Measurements from ENCODE around the gene ROPN1B. TPM values are rescaled to one million over a fixed set of nuclear protein-coding genes. Genes with fewer than 3 reads are reported as not detected.
"Not testable (repeated sequence)": the region's sequence is repeated elsewhere in the genome, so short reads cannot be mapped to it uniquely, and the experiment has no call there.

ROPN1B gene
- total and polyA plus RNA-seq, 2 of the 8 experiments (the other 6 are each of a cell fraction or from before 2014, with no cell fraction given): 0.30 TPM; not detected in 1

GRCh38 chr3:125975245-125976002 is 6.4 kb downstream of the ROPN1B start:
- H4K91ac ChIP-seq (replicated peaks; ENCODE audit: insufficient read length, low read length); H3K14ac ChIP-seq (ENCODE audit: insufficient read length); H3K36me3 ChIP-seq (ENCODE audit: control insufficient read depth in 2 of 4, insufficient read depth in 4 of 4, low read length in 3 of 4); H2BK120ac ChIP-seq (replicated peaks; ENCODE audit: low read depth, low read length); H2AK5ac ChIP-seq (ENCODE audit: low read depth, low read length); H3K9me3 ChIP-seq (ENCODE audit: insufficient read depth in 2 of 2, low read depth in 1 of 2, low read length in 1 of 2); H3K56ac ChIP-seq (replicated peaks; ENCODE audit: insufficient read length, low read depth, low read length); POLR2A ChIA-PET (ENCODE audit: partially characterized antibody); H4K5ac ChIP-seq (ENCODE audit: insufficient read length, low read depth, low read length); H3K23ac ChIP-seq (ENCODE audit: insufficient read length); H3K9ac ChIP-seq (replicated peaks in 1 of 4; ENCODE audit: extremely low read depth in 1 of 4, low read depth in 3 of 4, low read length in 3 of 4); H3K4me3 ChIP-seq (ENCODE audit: extremely low read depth in 1 of 4, insufficient read depth in 2 of 4, low read depth in 3 of 4, low read length in 4 of 4); H4K8ac ChIP-seq (ENCODE audit: extremely low read depth, insufficient read depth, low read length); H3K18ac ChIP-seq (ENCODE audit: extremely low read depth, low read length); FAIRE-seq; H3K23me2 ChIP-seq (ENCODE audit: low read depth, low read length); H3K79me1 ChIP-seq (ENCODE audit: low read depth, low read length); DNase-seq (ENCODE audit: low read depth in 1 of 2, low spot score in 2 of 2); H3K27me3 ChIP-seq (replicated peaks in 1 of 4; ENCODE audit: control insufficient read depth in 3 of 4, extremely low read depth in 1 of 4, insufficient read depth in 3 of 4, low read length in 3 of 4); H2BK15ac ChIP-seq (ENCODE audit: low read length); H3K79me2 ChIP-seq (ENCODE audit: control insufficient read depth in 1 of 2, insufficient read depth in 2 of 2, low read length in 2 of 2); H2BK20ac ChIP-seq (ENCODE audit: low read length); H3K27ac ChIP-seq (ENCODE audit: low read depth, low read length); H2BK5ac ChIP-seq (ENCODE audit: low read depth, low read length); H3K4me2 ChIP-seq (ENCODE audit: insufficient read depth in 1 of 2, low read depth in 2 of 2, low read length in 2 of 2); H2AFZ ChIP-seq (ENCODE audit: low read length); H2BK12ac ChIP-seq (ENCODE audit: low read depth, low read length); H3K4ac ChIP-seq (replicated peaks; ENCODE audit: insufficient read length, low read depth, low read length); H3K4me1 ChIP-seq (replicated peaks in 1 of 4; ENCODE audit: control insufficient read depth in 3 of 4, insufficient read depth in 4 of 4, low read length in 3 of 4); H4K20me1 ChIP-seq (replicated peaks in 1 of 2; ENCODE audit: control insufficient read depth in 1 of 2, insufficient read depth in 2 of 2, low read length in 2 of 2): not testable (repeated sequence)
- CTCF ChIA-PET (ENCODE audit: partially characterized antibody): interaction anchor here (0.6 to 1.4 kb wide), 3 partner anchors 8 to 526 kb away, joined by 3 to 4 read pairs (median 3); no protein-coding TSS in a partner anchor
- 71% methylated on average over 9 of the region's 9 CpGs; no CpG with 5 or more reads in 1 of the 2 experiments for WGBS, 2 experiments (ENCODE audit: extremely low coverage in 1 of 2, insufficient coverage in 1 of 2, insufficient read length in 1 of 2, insufficient replicate concordance in 2 of 2, low coverage in 1 of 2, low lambda C conversion rate in 2 of 2, missing lambda C conversion rate in 1 of 2)

DNA sequence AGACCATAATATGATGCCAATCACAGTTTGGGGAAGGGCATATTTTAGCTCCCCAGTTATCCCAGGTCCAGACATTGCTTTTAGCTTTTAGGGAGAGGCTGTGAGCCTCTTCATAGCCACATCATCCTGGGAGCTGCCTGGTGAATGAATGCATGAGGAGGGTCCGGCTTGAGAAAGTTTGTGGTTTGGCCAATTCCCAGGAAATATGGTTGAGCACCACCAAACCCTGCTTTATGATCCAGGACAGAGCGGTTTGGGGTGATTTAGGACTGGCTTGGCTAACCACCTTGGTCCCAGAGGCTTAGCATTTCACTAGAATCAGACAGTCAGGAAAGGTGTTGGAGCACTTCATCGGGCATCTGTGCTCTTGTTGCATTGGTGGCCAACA is 7.0 kb downstream of the ROPN1B start:
- H3K4me3 ChIP-seq (ENCODE audit: extremely low read depth in 1 of 4, insufficient read depth in 2 of 4, low read depth in 3 of 4, low read length in 4 of 4); H3K23me2 ChIP-seq (ENCODE audit: low read depth, low read length); H3K79me2 ChIP-seq (ENCODE audit: control insufficient read depth in 1 of 2, insufficient read depth in 2 of 2, low read length in 2 of 2); H4K8ac ChIP-seq (ENCODE audit: extremely low read depth, insufficient read depth, low read length); H3K27me3 ChIP-seq (replicated peaks in 1 of 4; ENCODE audit: control insufficient read depth in 3 of 4, extremely low read depth in 1 of 4, insufficient read depth in 3 of 4, low read length in 3 of 4); H2AFZ ChIP-seq (ENCODE audit: low read length); H3K14ac ChIP-seq (ENCODE audit: insufficient read length); H3K27ac ChIP-seq (ENCODE audit: low read depth, low read length); H2AK5ac ChIP-seq (ENCODE audit: low read depth, low read length); H3K9ac ChIP-seq (replicated peaks in 1 of 4; ENCODE audit: extremely low read depth in 1 of 4, low read depth in 3 of 4, low read length in 3 of 4); H3K4ac ChIP-seq (replicated peaks; ENCODE audit: insufficient read length, low read depth, low read length); POLR2A ChIA-PET (ENCODE audit: partially characterized antibody); H3K79me1 ChIP-seq (ENCODE audit: low read depth, low read length); H3K4me2 ChIP-seq (ENCODE audit: insufficient read depth in 1 of 2, low read depth in 2 of 2, low read length in 2 of 2); H2BK15ac ChIP-seq (ENCODE audit: low read length); H3K9me3 ChIP-seq (ENCODE audit: insufficient read depth in 2 of 2, low read depth in 1 of 2, low read length in 1 of 2); H2BK120ac ChIP-seq (replicated peaks; ENCODE audit: low read depth, low read length); H4K91ac ChIP-seq (replicated peaks; ENCODE audit: insufficient read length, low read length); H3K23ac ChIP-seq (ENCODE audit: insufficient read length); H3K56ac ChIP-seq (replicated peaks; ENCODE audit: insufficient read length, low read depth, low read length); DNase-seq (ENCODE audit: low read depth in 1 of 2, low spot score in 2 of 2); H4K5ac ChIP-seq (ENCODE audit: insufficient read length, low read depth, low read length); H3K4me1 ChIP-seq (replicated peaks in 1 of 4; ENCODE audit: control insufficient read depth in 3 of 4, insufficient read depth in 4 of 4, low read length in 3 of 4); H3K18ac ChIP-seq (ENCODE audit: extremely low read depth, low read length); H4K20me1 ChIP-seq (replicated peaks in 1 of 2; ENCODE audit: control insufficient read depth in 1 of 2, insufficient read depth in 2 of 2, low read length in 2 of 2); H2BK12ac ChIP-seq (ENCODE audit: low read depth, low read length); FAIRE-seq; H3K36me3 ChIP-seq (ENCODE audit: control insufficient read depth in 2 of 4, insufficient read depth in 4 of 4, low read length in 3 of 4); H2BK5ac ChIP-seq (ENCODE audit: low read depth, low read length); H2BK20ac ChIP-seq (ENCODE audit: low read length): not testable (repeated sequence)
- 90% methylated on average over 3 of the region's 3 CpGs; no CpG with 5 or more reads in 1 of the 2 experiments for WGBS, 2 experiments (ENCODE audit: extremely low coverage in 1 of 2, insufficient coverage in 1 of 2, insufficient read length in 1 of 2, insufficient replicate concordance in 2 of 2, low coverage in 1 of 2, low lambda C conversion rate in 2 of 2, missing lambda C conversion rate in 1 of 2)
- CTCF ChIA-PET (ENCODE audit: partially characterized antibody): interaction anchor here (0.6 to 1.4 kb wide), 2 partner anchors 9 to 270 kb away, joined by 3 to 4 read pairs; no protein-coding TSS in a partner anchor
